Neuronal stem cell (in vitro differentiated cells): ENCODE results near the gene PCED1A.

Source experiments
- DNase-seq: peaks from one replicate; pipeline ENCODE4 v3.0.0-alpha.2; 2013; ENCODE audit warnings: low spot score
- H2AFZ ChIP-seq: one replicate; pipeline ENCODE4 v1.6.1; 2013; ENCODE audit warnings: mild to moderate bottlenecking, low read length, inconsistent platforms
- H2AK5ac ChIP-seq: 2 replicates; pipeline ENCODE4 v1.6.1; 2013; ENCODE audit warnings: low read depth, mild to moderate bottlenecking, inconsistent platforms, low read length, moderate library complexity, mixed read lengths
- H2BK120ac ChIP-seq: 2 replicates; pipeline ENCODE4 v1.6.1; 2013; ENCODE audit warnings: low read depth, mild to moderate bottlenecking, inconsistent platforms, low read length, moderate library complexity, mixed read lengths
- H2BK12ac ChIP-seq: one replicate; pipeline ENCODE4 v1.6.1; 2013; ENCODE audit warnings: low read length, inconsistent platforms
- H2BK15ac ChIP-seq: 2 replicates; pipeline ENCODE4 v1.6.1; 2013; ENCODE audit warnings: mild to moderate bottlenecking, low read length, inconsistent platforms, mixed read lengths
- H2BK5ac ChIP-seq: one replicate; pipeline ENCODE4 v1.6.1; 2013; ENCODE audit warnings: inconsistent platforms, mild to moderate bottlenecking, low read length, moderate library complexity
- H3K14ac ChIP-seq: one replicate; pipeline ENCODE4 v1.6.1; 2013; ENCODE audit warnings: low read length, inconsistent platforms
- H3K18ac ChIP-seq: 2 replicates; pipeline ENCODE4 v1.6.1; 2013; ENCODE audit warnings: low read length, inconsistent platforms
- H3K23ac ChIP-seq: 2 replicates; pipeline ENCODE4 v1.6.1; 2013; ENCODE audit warnings: low read depth, mild to moderate bottlenecking, mixed read lengths, low read length, inconsistent platforms; ENCODE audit not compliant: poor library complexity
- H3K27ac ChIP-seq: replicated peaks from 3 replicates; pipeline ENCODE4 v1.5.1; 2013; ENCODE audit warnings: low read length, inconsistent platforms
- H3K27me3 ChIP-seq, 3 experiments: 2 replicates each; pipeline ENCODE4 v1.6.1; 2013; ENCODE audit warnings: low read length in 3 of 3, mild to moderate bottlenecking in 2 of 3, inconsistent platforms in 1 of 3, low read depth in 1 of 3, mixed read lengths in 1 of 3, moderate library complexity in 1 of 3; ENCODE audit not compliant: control insufficient read depth in 3 of 3, insufficient read depth in 3 of 3
- H3K36me3 ChIP-seq, 2 donors: replicated peaks in 1 of 2; 2 replicates each; pipeline ENCODE4 v1.6.1; 2013; ENCODE audit warnings: low read length in 2 of 2; ENCODE audit not compliant: control insufficient read depth in 2 of 2, insufficient read depth in 2 of 2
- H3K4ac ChIP-seq: 2 replicates; pipeline ENCODE4 v1.6.1; 2013; ENCODE audit warnings: inconsistent platforms, mild to moderate bottlenecking, low read length, moderate library complexity
- H3K4me1 ChIP-seq, 2 donors: 1 replicate in 1 of 2; 2 replicates in 1 of 2; pipeline ENCODE4 v1.6.1; 2013; ENCODE audit warnings: low read length in 2 of 2, low read depth in 1 of 2; ENCODE audit not compliant: control insufficient read depth in 2 of 2, insufficient read depth in 1 of 2
- H3K4me2 ChIP-seq: one replicate; pipeline ENCODE4 v1.6.1; 2013; ENCODE audit warnings: mild to moderate bottlenecking, low read length, inconsistent platforms; ENCODE audit not compliant: insufficient read depth, poor library complexity, severe bottlenecking
- H3K4me3 ChIP-seq, 2 donors: 2 replicates each; pipeline ENCODE4 v1.5.1; 2013; ENCODE audit warnings: low read length in 2 of 2, mild to moderate bottlenecking in 2 of 2, inconsistent platforms in 1 of 2, moderate library complexity in 1 of 2
- H3K79me1 ChIP-seq: one replicate; pipeline ENCODE4 v1.6.1; 2013; ENCODE audit warnings: low read depth, mild to moderate bottlenecking, inconsistent platforms, low read length, moderate library complexity
- H3K9ac ChIP-seq: one replicate; pipeline ENCODE4 v1.6.1; 2013; ENCODE audit warnings: mild to moderate bottlenecking, low read depth, low read length, inconsistent platforms; ENCODE audit not compliant: poor library complexity
- H3K9me3 ChIP-seq, 2 donors: replicated peaks in 1 of 2; 2 replicates each; pipeline versions ENCODE3 to v1.6.1; 2013; ENCODE audit warnings: low read length in 2 of 2, mild to moderate bottlenecking in 2 of 2, inconsistent platforms in 1 of 2, low read depth in 1 of 2, mixed read lengths in 1 of 2, moderate library complexity in 1 of 2; ENCODE audit not compliant: control insufficient read depth in 2 of 2, insufficient read depth in 1 of 2
- H4K8ac ChIP-seq: one replicate; pipeline ENCODE4 v1.6.1; 2013; ENCODE audit warnings: low read depth, mild to moderate bottlenecking, inconsistent platforms, low read length, moderate library complexity
- H4K91ac ChIP-seq: one replicate; pipeline ENCODE4 v1.6.1; 2013; ENCODE audit warnings: low read length, low read depth, mild to moderate bottlenecking, inconsistent platforms; ENCODE audit not compliant: poor library complexity
- WGBS, 2 donors: extraction: QIAGEN DNeasy Blood & Tissue Kit; methylation state at CpG; one replicate each; pipeline ENCODE4 v1.1.7; 2013; ENCODE audit warnings: missing lambda C conversion rate in 2 of 2, mixed read lengths in 1 of 2; ENCODE audit not compliant: insufficient read length in 2 of 2, insufficient replicate concordance in 1 of 2; ENCODE audit errors: extremely low coverage in 2 of 2; 5-methylcytosine and 5-hydroxymethylcytosine counted together

PCED1A gene

DNA sequence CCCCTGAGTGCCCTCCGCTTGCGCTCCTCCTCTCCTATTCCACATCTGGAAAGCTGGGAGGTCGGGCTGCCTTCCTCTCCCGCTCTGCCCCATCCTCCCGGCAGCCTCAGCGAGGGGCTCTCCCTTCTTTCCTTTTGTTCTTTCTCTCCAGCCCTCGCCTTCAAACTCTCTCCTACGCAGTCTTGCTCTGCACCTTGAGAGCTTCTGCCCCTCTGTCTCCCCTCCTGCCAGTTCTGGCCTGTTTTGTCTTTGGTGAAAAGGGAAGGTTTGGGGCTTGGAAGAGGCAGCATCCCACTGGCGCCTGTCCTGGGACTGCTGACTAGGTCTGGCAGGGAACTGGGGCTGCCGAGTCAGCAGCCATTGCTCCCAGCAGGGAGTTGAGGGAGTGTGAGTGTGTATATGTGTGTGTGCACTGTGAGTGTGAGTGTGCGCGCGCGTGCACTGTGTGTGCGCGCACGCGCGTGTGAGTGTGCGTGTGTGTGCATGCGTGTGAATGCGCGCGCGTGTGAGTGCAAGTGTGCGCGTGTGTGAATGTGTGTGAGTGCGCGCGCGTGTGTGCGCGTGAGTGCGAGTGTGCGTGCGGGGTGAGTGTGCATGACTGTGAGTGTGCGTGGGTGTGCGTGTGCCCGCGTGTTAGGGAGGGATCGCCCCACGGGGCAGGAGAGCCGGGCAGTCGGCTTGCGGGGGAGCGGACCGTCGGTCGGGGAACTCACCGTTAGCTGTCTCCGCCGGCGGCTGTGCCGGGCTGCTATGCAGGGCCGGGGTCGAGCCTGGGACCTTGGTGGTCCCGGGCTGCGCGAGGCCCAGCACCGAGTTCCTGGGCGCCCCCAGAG, 40.6 kb downstream of the PCED1A start:
- no peaks in the 10 kb centered on the region for H3K9me3 ChIP-seq
- H3K4me2 ChIP-seq, result peak overlapping the region; percentile 97
- peak overlapping the region; percentile 80 for H3K27ac ChIP-seq
- H2BK12ac ChIP-seq, result peak overlapping the region; percentile 98
- peak overlapping the region; percentile 93 for H2AFZ ChIP-seq
- H2BK120ac ChIP-seq, result peak overlapping the region; percentile 65
- peak overlapping the region; percentile 97 for H3K4ac ChIP-seq
- peaks cover 13 to 15% of the 10 kb centered on the region in 2 donors for H3K4me1 ChIP-seq
- H3K18ac ChIP-seq, result peak overlapping the region; percentile 99
- H3K36me3 ChIP-seq, result peaks cover 34 to 45% of the 10 kb centered on the region in 2 donors
- peaks cover 8% of the 10 kb centered on the region for H3K79me1 ChIP-seq
- DNase-seq, result no peak
- H2BK5ac ChIP-seq, result peak overlapping the region; percentile 46
- H2AK5ac ChIP-seq, result peak overlapping the region; percentile 90
- H3K9ac ChIP-seq, result peak overlapping the region; percentile 100
- H4K8ac ChIP-seq, result peak overlapping the region; percentile 100
- H4K91ac ChIP-seq, result peak overlapping the region; percentile 87
- H3K23ac ChIP-seq, result peak overlapping the region; percentile 99
- peak overlapping the region; percentile 88 to 100 for H3K4me3 ChIP-seq
- peaks cover 8 to 33% (median 15%) of the 10 kb centered on the region in 3 experiments for H3K27me3 ChIP-seq
- H3K14ac ChIP-seq, result peak overlapping the region; percentile 99
- WGBS, 2 donors, result no CpG with 5 or more reads among the region's 61 CpGs
- peak overlapping the region; percentile 74 for H2BK15ac ChIP-seq

DNA sequence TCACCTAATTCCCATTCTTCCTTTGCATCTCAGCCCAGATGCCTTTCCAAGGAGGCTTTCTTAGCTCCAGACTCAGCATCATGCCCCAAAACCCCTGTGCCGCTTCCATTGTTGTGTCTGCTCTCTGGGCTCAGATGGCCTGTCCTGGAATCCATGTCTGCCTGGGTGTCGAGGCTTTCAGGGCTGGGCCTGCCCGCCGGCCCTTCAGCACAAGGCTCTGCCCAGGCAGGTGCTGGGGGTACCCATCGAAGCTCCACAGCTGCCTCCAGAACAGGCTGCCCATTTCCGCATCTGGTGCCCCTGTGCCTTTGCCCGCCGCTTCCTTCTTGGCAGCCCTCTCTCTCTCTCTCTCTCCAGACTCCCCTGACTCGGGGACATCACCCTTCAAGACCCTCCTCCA, 41.2 kb downstream of the PCED1A start:
- Histone ChIP-seq H2BK5ac (peak overlapping the region; percentile 46), H4K91ac (peak overlapping the region; percentile 34), H3K9ac (peak overlapping the region; percentile 82), H3K36me3 (peaks cover 40 to 51% of the 10 kb centered on the region in 2 donors), H3K14ac (no peak overlapping the region), H3K23ac (no peak overlapping the region), H3K27ac (peak overlapping the region; percentile 80), H3K4ac (no peak overlapping the region), H2BK12ac (no peak overlapping the region), H2AK5ac (peak overlapping the region; percentile 90), H2AFZ (peak overlapping the region; percentile 93), H4K8ac (no peak overlapping the region), H3K18ac (peak overlapping the region; percentile 51), H3K4me1 (peaks cover 12 to 15% of the 10 kb centered on the region in 2 donors), H3K4me3 (peak overlapping the region; percentile 88 to 100), H3K4me2 (peak overlapping the region; percentile 97), H2BK120ac (no peak overlapping the region), H3K9me3 (no peaks in the 10 kb centered on the region), H2BK15ac (peak overlapping the region; percentile 74), H3K27me3 (peaks cover 3 to 27% (median 10%) of the 10 kb centered on the region in 3 experiments), H3K79me1 (peaks cover 8% of the 10 kb centered on the region)
- no CpG with 5 or more reads among the region's 9 CpGs for WGBS, 2 donors
- DNase-seq, result no peak

DNA sequence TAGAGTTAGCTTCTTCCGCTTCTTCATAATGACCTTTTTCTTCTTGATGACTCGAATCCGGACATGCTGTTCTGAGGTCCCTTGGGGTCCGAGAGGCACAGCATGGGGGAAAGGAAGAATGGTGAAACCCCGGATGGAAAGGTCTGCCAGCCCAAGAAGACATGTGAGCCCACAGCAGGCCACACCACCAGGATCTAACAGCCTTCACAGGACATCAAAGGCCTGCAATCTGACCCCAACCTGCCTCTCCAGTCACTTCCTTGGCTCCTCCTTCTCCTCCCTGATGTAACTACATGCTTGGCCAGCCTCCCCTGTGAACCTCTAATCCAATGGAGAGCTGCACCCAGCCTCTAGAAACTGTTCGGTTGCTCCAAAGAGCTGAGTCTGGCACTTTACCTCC, 41.6 kb downstream of the PCED1A start:
- H2AFZ ChIP-seq, result no peak overlapping the region
- peak overlapping the region; percentile 90 for H2AK5ac ChIP-seq
- H3K9ac ChIP-seq, result no peak overlapping the region
- no peak overlapping the region for H2BK12ac ChIP-seq
- H3K4me2 ChIP-seq, result peak overlapping the region; percentile 97
- no peak overlapping the region for H3K4ac ChIP-seq
- no peak overlapping the region for H3K18ac ChIP-seq
- H3K14ac ChIP-seq, result no peak overlapping the region
- H3K9me3 ChIP-seq, result no peaks in the 10 kb centered on the region
- no peak overlapping the region for H2BK120ac ChIP-seq
- peaks cover 40 to 56% of the 10 kb centered on the region in 2 donors for H3K36me3 ChIP-seq
- no peak overlapping the region for H4K8ac ChIP-seq
- no peak for DNase-seq
- H3K23ac ChIP-seq, result no peak overlapping the region
- no peak overlapping the region for H2BK15ac ChIP-seq
- peak overlapping the region; percentile 46 for H2BK5ac ChIP-seq
- peaks cover 12 to 15% of the 10 kb centered on the region in 2 donors for H3K4me1 ChIP-seq
- peaks cover 8% of the 10 kb centered on the region for H3K79me1 ChIP-seq
- peak overlapping the region; percentile 80 for H3K27ac ChIP-seq
- WGBS, 2 donors, result no CpG with 5 or more reads among the region's 6 CpGs
- peak overlapping the region in 1 of 2 donors; percentile 100 for H3K4me3 ChIP-seq
- peaks cover 3 to 22% (median 6%) of the 10 kb centered on the region in 3 experiments for H3K27me3 ChIP-seq
- no peak overlapping the region for H4K91ac ChIP-seq

DNA sequence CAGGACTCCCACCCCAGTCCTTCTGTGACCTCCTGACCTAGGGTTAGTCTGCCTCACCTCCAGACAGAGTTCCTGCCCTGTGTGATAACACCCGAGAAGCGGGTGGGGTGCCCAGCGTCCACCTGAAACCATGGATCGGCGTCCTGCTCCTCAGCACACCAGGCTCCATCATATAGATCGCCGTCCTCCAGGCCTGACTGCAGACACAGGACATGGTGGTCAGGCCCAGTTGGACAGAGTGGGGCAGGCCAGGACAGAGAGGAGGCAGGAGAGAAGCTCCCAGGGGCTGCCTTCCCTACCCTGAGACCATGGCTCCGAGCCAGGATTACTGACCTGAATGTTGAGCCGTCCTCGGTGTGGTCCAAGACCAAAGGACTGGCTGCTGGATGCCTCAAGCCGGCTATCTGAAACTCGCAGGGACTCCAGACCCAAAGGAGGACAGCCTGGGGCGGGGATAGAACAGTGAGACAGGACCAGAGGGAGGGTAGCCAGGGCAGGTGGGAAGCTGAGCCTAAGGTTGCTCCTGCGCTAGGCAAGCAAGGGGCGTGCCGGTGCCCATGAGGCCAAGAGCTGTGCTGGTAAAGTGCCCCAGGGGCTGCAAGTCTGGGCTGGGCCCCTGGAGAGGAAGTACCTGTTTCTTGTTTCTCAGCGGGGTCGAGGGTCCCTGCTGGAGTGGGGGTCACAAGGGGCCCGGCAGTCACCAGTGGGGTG, 42.2 kb downstream of the PCED1A start:
- Histone ChIP-seq H3K27me3 (peaks cover 0 to 18% (median 3%) of the 10 kb centered on the region in 3 experiments), H3K4me2 (no peak overlapping the region), H3K4ac (no peak overlapping the region), H2BK5ac (peak overlapping the region; percentile 46), H3K27ac (no peak overlapping the region), H3K79me1 (peaks cover 8% of the 10 kb centered on the region), H2BK12ac (no peak overlapping the region), H2AFZ (no peak overlapping the region), H4K8ac (no peak overlapping the region), H2AK5ac (peak overlapping the region; percentile 61), H3K14ac (no peak overlapping the region), H3K4me3 (no peak overlapping the region), H4K91ac (no peak overlapping the region), H2BK120ac (peak overlapping the region; percentile 3), H2BK15ac (no peak overlapping the region), H3K36me3 (peaks cover 45 to 61% of the 10 kb centered on the region in 2 donors), H3K9me3 (peaks cover 0 to 2% of the 10 kb centered on the region in 2 donors), H3K9ac (no peak overlapping the region), H3K4me1 (peaks cover 12 to 15% of the 10 kb centered on the region in 2 donors), H3K23ac (no peak overlapping the region), H3K18ac (no peak overlapping the region)
- DNase-seq, result no peak
- WGBS, 2 donors, result no CpG with 5 or more reads among the region's 19 CpGs
